ENCODE data around the gene JMJD4. TPM values are rescaled to one million over a fixed set of nuclear protein-coding genes. Genes with fewer than 3 reads are reported as not detected.

The JMJD4 gene
- total RNA-seq, 1 experiment from 2014 or later: 14.3 TPM

- Histone ChIP-seq H3K4me1 (ENCODE audit: control insufficient read depth in 1 of 2, insufficient read depth in 2 of 2, low read length in 2 of 2) (peaks cover 3 to 18% of the 10 kb centered on the region in 2 experiments; a peak in 2 of 4 replicates), H2AFZ (ENCODE audit: low read depth, low read length, poor library complexity, severe bottlenecking) (no peak overlapping the region), H3K9me2 (ENCODE audit: insufficient read depth) (no peaks in the 10 kb centered on the region), H3K9ac (ENCODE audit: low read length) (no peak overlapping the region), H3K4me3 (replicated peaks in 1 of 2; ENCODE audit: low read depth in 1 of 2, low read length in 2 of 2) (no peak overlapping the region), H3K27me3 (ENCODE audit: insufficient read depth, low read length) (no peaks in the 10 kb centered on the region), H4K20me1 (ENCODE audit: insufficient read depth) (no peaks in the 10 kb centered on the region), H3K36me3 (ENCODE audit: control insufficient read depth in 1 of 2, insufficient read depth in 2 of 2, low read length in 2 of 2) (peaks cover 22 to 25% of the 10 kb centered on the region in 2 experiments; a peak in 3 of 4 replicates), H3K9me3 (ENCODE audit: control insufficient read depth in 1 of 2, insufficient read depth in 1 of 2, low read depth in 1 of 2, low read length in 2 of 2) (no peaks in the 10 kb centered on the region), H3K27ac (ENCODE audit: low read depth, low read length) (no peak overlapping the region; the same call in 1 of the 2 replicates), H3K4me2 (ENCODE audit: low read length) (peak overlapping the region; percentile 43; the same call in 1 of the 2 replicates), H3K79me2 (ENCODE audit: insufficient read depth, low read length) (peaks cover 42% of the 10 kb centered on the region; the same call in 1 of the 2 replicates)
- BruUV-seq (replicated peaks): no TSS peak
- DNase-seq (ENCODE audit: low read depth, low spot score): peak; percentile 57
- RAD21 ChIA-PET (ENCODE audit: low non-redundant PET in 1 of 2, low total read pairs in 2 of 2, uncharacterized antibody in 2 of 2, unreplicated experiment in 2 of 2): interaction anchor here in 1 of 2 experiments (0.8 to 1.0 kb wide), 2 partner anchors 184 to 191 kb away, joined by 3 to 4 read pairs; no protein-coding TSS in a partner anchor
- POLR2A ChIA-PET: no interaction called here
- ATAC-seq: peak; percentile 95
- CTCF ChIA-PET: interaction anchor here (1.0 to 4.0 kb wide), 3 partner anchors 185 to 281 kb away, joined by 4 to 31 read pairs (median 5); partner anchors contain the start of gene WNT9A
- intact Hi-C loops (cut with micrococcal nuclease): loop anchor here (1.0 to 10.0 kb wide), 4 partner anchors 184 to 755 kb away; no protein-coding TSS in a partner anchor
- TF ChIP-seq JUND (IDR thresholded peaks at IDR 0.05) (no peak), EZH2phosphoT487 (IDR thresholded peaks at IDR 0.05; ENCODE audit: borderline replicate concordance) (no peak), POLR2AphosphoS5 (IDR thresholded peaks at IDR 0.05; ENCODE audit: low read depth, low read length) (no peak), ATF3 (IDR thresholded peaks at IDR 0.05) (no peak), CBX3 (IDR thresholded peaks at IDR 0.05; ENCODE audit: low read depth) (no peak), EGR1 (IDR thresholded peaks at IDR 0.05; ENCODE audit: low read depth) (no peak), SRF (IDR thresholded peaks at IDR 0.05; ENCODE audit: low read depth) (no peak), ZNF274 (IDR thresholded peaks at IDR 0.05; ENCODE audit: low read depth, low read length) (no peak), POLR2A (IDR thresholded peaks at IDR 0.05; ENCODE audit: borderline replicate concordance, extremely low read depth, insufficient read depth, insufficient read length) (no peak), REST (IDR thresholded peaks at IDR 0.05; ENCODE audit: low read depth) (no peak), ZFX (IDR thresholded peaks at IDR 0.05) (no peak), SP1 (IDR thresholded peaks at IDR 0.05; ENCODE audit: low read depth) (no peak), FOSL1 (IDR thresholded peaks at IDR 0.05; ENCODE audit: low read depth) (no peak), CEBPB (IDR thresholded peaks at IDR 0.05; ENCODE audit: low read depth) (no peak), EZH2 (IDR thresholded peaks at IDR 0.05) (no peak), MAX (IDR thresholded peaks at IDR 0.05) (no peak), ZBTB33 (IDR thresholded peaks at IDR 0.05; ENCODE audit: extremely low read depth, insufficient replicate concordance, low read length) (no peak), YY1 (IDR thresholded peaks at IDR 0.05; ENCODE audit: extremely low read depth, insufficient replicate concordance, low read depth, low read length) (peak; percentile 66), ELF1 (IDR thresholded peaks at IDR 0.05; ENCODE audit: borderline replicate concordance, low read depth) (no peak)
Measured at GRCh38 chr1:227762231-227762911, 27.3 kb upstream of the JMJD4 start.
